Heart left ventricle (tissue), 16 donors: ENCODE results near the gene IVNS1ABP. TPM values are rescaled to one million over a fixed set of nuclear protein-coding genes. Genes with fewer than 3 reads are reported as not detected.
A peak's percentile ranks its signal among the peaks of the same experiment; 100 is the strongest.

Experiments used
- ATAC-seq, 4 donors: fragments of 200-7000 bp; cut with Tn5 transposase; one replicate each; pipeline ENCODE4 v1.9.1; 2020 to 2022; ENCODE audit warnings: moderate library complexity in 4 of 4, mild to moderate bottlenecking in 3 of 4, moderate number of reproducible peaks in 1 of 4
- DNase-seq, 5 donors: peaks; one replicate each; pipeline ENCODE4 v3.0.0-alpha.2; 2020
- H3K27ac ChIP-seq, 12 donors: fragments of 200-600 bp; sonication (generic) in 4 of 12; one replicate each; pipeline versions ENCODE4 v1.5.0 to v1.8.0; 2016 to 2022; ENCODE audit warnings: mild to moderate bottlenecking in 2 of 12
- H3K27me3 ChIP-seq, 9 donors: fragments of 200-600 bp; sonication (generic) in 2 of 9; one replicate each; pipeline versions ENCODE4 v1.5.1 to v1.8.0; 2016 to 2022; ENCODE audit warnings: mild to moderate bottlenecking in 3 of 9
- H3K36me3 ChIP-seq, 9 donors: fragments of 200-600 bp; sonication (generic) in 2 of 9; one replicate each; pipeline versions ENCODE4 v1.5.0 to v1.8.0; 2018 to 2022; ENCODE audit warnings: mild to moderate bottlenecking in 2 of 9
- H3K4me1 ChIP-seq, 12 donors: fragments of 200-600 bp; sonication (generic) in 4 of 12; one replicate each; pipeline versions ENCODE4 v1.5.0 to v1.8.0; 2016 to 2022; ENCODE audit warnings: mild to moderate bottlenecking in 3 of 12
- H3K4me3 ChIP-seq, 12 donors: fragments of 200-600 bp; sonication (generic) in 4 of 12; one replicate each; pipeline versions ENCODE4 v1.5.0 to v1.8.0; 2017 to 2022; ENCODE audit warnings: mild to moderate bottlenecking in 9 of 12, moderate library complexity in 4 of 12
- H3K9me3 ChIP-seq, 12 donors: fragments of 200-600 bp; sonication (generic) in 4 of 12; one replicate each; pipeline versions ENCODE4 v1.5.0 to v1.8.0; 2016 to 2022; ENCODE audit warnings: mild to moderate bottlenecking in 1 of 12
- CTCF ChIP-seq, 12 donors: fragments of 200-600 bp; sonication (generic) in 4 of 12; IDR thresholded peaks; one replicate each; pipeline versions ENCODE4 v1.5.0 to v1.8.0; 2018 to 2022; ENCODE audit warnings: antibody characterized with exemption in 12 of 12, mild to moderate bottlenecking in 5 of 12
- POLR2A ChIP-seq, 2 donors: fragments of 450-650 bp; IDR thresholded peaks; one replicate each; pipeline ENCODE4 v1.6.1; 2017; ENCODE audit warnings: antibody characterized with exemption in 2 of 2, mild to moderate bottlenecking in 2 of 2, moderate library complexity in 2 of 2
- WGBS, 4 donors: extraction: QIAGEN DNeasy Blood & Tissue Kit in 2 of 4; methylation state at CpG; one replicate each; pipeline versions ENCODE4 v1.1.5 to v1.1.7; 2013 to 2018; 5-methylcytosine and 5-hydroxymethylcytosine counted together
- intact Hi-C, 10 donors: fragments of 100-400 bp; cut with DNase I; formaldehyde crosslinking; loops; one replicate each; pipeline versions ENCODE4 v1.11.1 to v1.14.2; 2022
- polyA plus RNA-seq, 2 donors: library from polyadenylated mRNA; stranded (reverse); fragments of 200-250 nt; gene quantifications; one replicate each; pipeline ENCODE4 v1.2.3, GENCODE V29; 2013
- total RNA-seq, 9 donors: library from RNA; depleted of rRNA in 2 of 9; stranded (reverse); fragments of >200 nt in 2 of 9; fragmentation: NEBNext Ultra II Directional in 3 of 9; extraction: Animal tissue kit (Norgen Biotek cat#: 25700) in 3 of 9; gene quantifications; one replicate each; pipeline versions ENCODE4 v1.1.0 to v1.2.4, GENCODE V29; 2016 to 2023
- donor health status: ischemic (EF 13 %, LVEDD 7.1; RV severe dilation, severe dysfunction).
- donor health status: healthy with polysubstance abuse.
- donor health status: DM: no; HTN: yes; CAD: no.
- donor health status: DM: no; HTN: no; CAD: no.
- donor health status: ischemic (EF 25% LVEDD 6.9; RV normal size, moderate dysfunction).
- donor health status: ischemic (EF 25% LVEDD 5.7; RV mildly dilated, moderate dysfunction).
- donor health status: healthy.
- donor health status: DM: yes; HTN: yes; CAD: no.
- donor health status: ischemic (EF 35%, LVEDD 5.7; RV mildly dilated, moderate dysfunction).
- donor health status: nonischemic (EF 11% LVEDD 7.7; RV severe dilation, severe dysfunction).
- donor health status: DM: yes; HTN: yes; CAD: no.
- donor health status: PGD.
- donor health status: ischemic (EF 29% LVEDD 5.4; RV normal size, mild dysfunction).
- donor health status: nonischemic (EF 23%, LVEDD 6.1; RV moderate dilation, normal function).

Gene IVNS1ABP
- total and polyA plus RNA-seq, 11 donors = 24.7 to 95.2 (median 58.0) TPM

GRCh38 chr1:185348296-185348695 is 31.3 kb upstream of the IVNS1ABP start:
- no peaks in the 10 kb centered on the region for H3K27me3 ChIP-seq
- no peaks in the 10 kb centered on the region for H3K36me3 ChIP-seq
- peaks cover 0 to 17% (median 0%) of the 10 kb centered on the region in 12 donors for H3K4me1 ChIP-seq
- no peaks in the 10 kb centered on the region for H3K9me3 ChIP-seq
- intact Hi-C loops = loop anchor here in 1 of 10 donors (10.0 kb wide), 1 partner anchor 197 kb away; no protein-coding TSS in a partner anchor
- 93 to 100% (median 96%) methylated on average over 1 of the region's 1 CpG for WGBS, 4 donors
- no peak overlapping the region for H3K4me3 ChIP-seq
- DNase-seq (no peak), ATAC-seq (no peak)
- no peak for TF ChIP-seq POLR2A (IDR thresholded peaks at IDR 0.05)
- TF ChIP-seq CTCF (IDR thresholded peaks at IDR 0.05) = no peak
- H3K27ac ChIP-seq = no peak overlapping the region

- WGBS, 4 donors = 72 to 78% (median 75%) methylated on average over 4 of the region's 4 CpGs
- H3K27ac ChIP-seq = peak overlapping the region in 4 of 12 donors; percentile 6 to 84 (median 35)
- H3K4me3 ChIP-seq = no peak overlapping the region
- H3K36me3 ChIP-seq = no peaks in the 10 kb centered on the region
- ATAC-seq (peak in 3 of 4 donors; percentile 55 to 67 (median 62)), DNase-seq (no peak)
- no peaks in the 10 kb centered on the region for H3K9me3 ChIP-seq
- TF ChIP-seq CTCF (IDR thresholded peaks at IDR 0.05) (no peak), POLR2A (IDR thresholded peaks at IDR 0.05) (no peak)
- intact Hi-C loops = loop anchor here in 1 of 10 donors (10.0 kb wide), 1 partner anchor 199 kb away; no protein-coding TSS in a partner anchor
- H3K4me1 ChIP-seq = peaks cover 0 to 17% (median 0%) of the 10 kb centered on the region in 12 donors
- no peaks in the 10 kb centered on the region for H3K27me3 ChIP-seq
Measured at GRCh38 chr1:185345913-185346720, 29.1 kb upstream of the IVNS1ABP start.

- Histone ChIP-seq H3K27ac (no peak overlapping the region), H3K9me3 (no peaks in the 10 kb centered on the region), H3K36me3 (no peaks in the 10 kb centered on the region), H3K4me3 (no peak overlapping the region), H3K4me1 (peaks cover 0 to 39% (median 0%) of the 10 kb centered on the region in 12 donors), H3K27me3 (no peaks in the 10 kb centered on the region)
- intact Hi-C loops = loop anchor here in 1 of 10 donors (10.0 kb wide), 1 partner anchor 201 kb away; no protein-coding TSS in a partner anchor
- no peak for TF ChIP-seq CTCF (IDR thresholded peaks at IDR 0.05)
- TF ChIP-seq POLR2A (IDR thresholded peaks at IDR 0.05) = no peak
- no peak for ATAC-seq
- 78 to 87% (median 80%) methylated on average over 5 of the region's 5 CpGs for WGBS, 4 donors
- DNase-seq = no peak
Measured at GRCh38 chr1:185343306-185343705, 26.3 kb upstream of the IVNS1ABP start.

GRCh38 chr1:185342672-185343259 is 25.7 kb upstream of the IVNS1ABP start:
- no peaks in the 10 kb centered on the region for H3K36me3 ChIP-seq
- ATAC-seq (no peak), DNase-seq (no peak)
- H3K27ac ChIP-seq = no peak overlapping the region
- intact Hi-C loops = loop anchor here in 1 of 10 donors (10.0 kb wide), 1 partner anchor 202 kb away; no protein-coding TSS in a partner anchor
- peaks cover 0 to 45% (median 0%) of the 10 kb centered on the region in 12 donors for H3K4me1 ChIP-seq
- no peak for TF ChIP-seq CTCF (IDR thresholded peaks at IDR 0.05)
- no peak for TF ChIP-seq POLR2A (IDR thresholded peaks at IDR 0.05)
- WGBS, 4 donors = 82 to 87% (median 84%) methylated on average over 3 of the region's 3 CpGs
- no peaks in the 10 kb centered on the region for H3K9me3 ChIP-seq
- H3K4me3 ChIP-seq = no peak overlapping the region
- H3K27me3 ChIP-seq = no peaks in the 10 kb centered on the region
